Peyer's patch (tissue), 4 donors: ENCODE measurements around the gene LMAN2L. TPM values are rescaled to one million over a fixed set of nuclear protein-coding genes. Genes with fewer than 3 reads are reported as not detected.

ENCODE experiments used
- DNase-seq, 3 donors: peaks; one replicate each; pipeline ENCODE4 v3.0.0-alpha.2; 2017 to 2019
- H3K27ac ChIP-seq, 4 donors: fragments of 200-600 bp; sonication (generic); one replicate each; pipeline ENCODE4 v1.5.1; 2016 to 2019
- H3K27me3 ChIP-seq, 2 donors: fragments of 200-600 bp; sonication (generic); one replicate each; pipeline ENCODE4 v1.5.1; 2019
- H3K36me3 ChIP-seq, 3 donors: fragments of 200-600 bp; sonication (generic); one replicate each; pipeline ENCODE4 v1.5.1; 2016 to 2019
- H3K4me1 ChIP-seq, 4 donors: fragments of 200-600 bp; sonication (generic); one replicate each; pipeline ENCODE4 v1.5.1; 2016 to 2019
- H3K4me3 ChIP-seq, 4 donors: fragments of 200-600 bp; sonication (generic); 1 replicate in 3 of 4; 2 replicates in 1 of 4; pipeline ENCODE4 v1.5.1; 2016 to 2019; ENCODE audit warnings: mild to moderate bottlenecking in 1 of 4
- H3K9me3 ChIP-seq, 4 donors: fragments of 200-600 bp; sonication (generic); one replicate each; pipeline ENCODE4 v1.5.1; 2016 to 2019; ENCODE audit warnings: mild to moderate bottlenecking in 1 of 4
- POLR2A ChIP-seq, 2 donors: fragments of 450-650 bp; IDR thresholded peaks; one replicate each; pipeline ENCODE4 v1.5.1; 2017; ENCODE audit warnings: antibody characterized with exemption in 2 of 2, mild to moderate bottlenecking in 2 of 2, moderate library complexity in 2 of 2
- total RNA-seq, 4 donors: library from RNA; depleted of rRNA; stranded (reverse); fragments of >200 nt; gene quantifications; one replicate each; pipeline ENCODE4 v1.1.0, GENCODE V29; 2016
- TF ChIP-seq, protein P1 (sequence below), 6 experiments: fragments of 450-650 bp in 4 of 6; fragments of 200-600 bp in 2 of 6; sonication (generic) in 1 of 6; IDR thresholded peaks; one replicate each; pipeline ENCODE4 v1.5.1; 2017 to 2019; ENCODE audit warnings: antibody characterized with exemption in 6 of 6, mild to moderate bottlenecking in 3 of 6, moderate library complexity in 1 of 6

LMAN2L gene
- total RNA-seq, 4 donors from 2014 or later, result 9.4 to 12.5 (median 10.8) TPM

DNA sequence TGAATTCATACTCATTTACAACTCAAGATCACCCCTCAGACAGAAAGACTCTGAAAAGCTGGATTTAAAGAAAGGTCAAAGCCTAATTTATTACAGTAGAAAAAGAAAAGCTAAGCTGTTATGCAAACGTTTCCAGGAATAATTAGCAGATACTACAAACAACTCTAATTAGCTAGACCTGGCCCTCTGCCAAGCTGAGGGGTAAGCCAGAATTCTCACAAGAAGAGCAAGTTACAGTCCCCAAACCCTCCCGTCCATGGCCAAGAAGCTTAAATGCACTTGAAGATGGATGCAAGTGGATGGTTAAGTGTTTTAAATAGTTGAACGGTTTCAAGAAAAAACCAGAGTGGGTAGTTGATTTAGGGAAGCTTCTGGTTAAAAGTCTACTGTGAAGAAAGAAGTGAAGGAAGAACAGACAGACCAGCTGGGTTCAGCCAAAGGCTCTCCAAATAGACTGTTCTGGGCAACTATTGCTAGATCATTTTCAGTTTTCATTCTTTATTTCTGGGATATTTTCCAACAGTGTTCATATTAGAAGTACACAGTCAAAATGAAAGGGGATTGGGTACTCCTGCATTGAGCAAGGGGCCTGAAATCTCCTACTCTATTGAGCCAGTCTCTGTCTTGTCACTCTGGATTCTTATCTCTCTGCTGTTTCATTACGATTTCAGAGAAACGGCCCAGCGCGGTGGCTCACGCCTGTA is 4.8 kb downstream of the LMAN2L start:
- Histone ChIP-seq H3K27ac (peak overlapping the region in 2 of 4 donors; percentile 20 to 49), H3K4me1 (peaks cover 0 to 15% (median 7%) of the 10 kb centered on the region in 4 donors), H3K36me3 (peaks cover 0 to 51% (median 3%) of the 10 kb centered on the region in 3 donors), H3K4me3 (no peak overlapping the region), H3K27me3 (no peaks in the 10 kb centered on the region), H3K9me3 (no peaks in the 10 kb centered on the region)
- DNase-seq, result no peak
- TF ChIP-seq, protein P1, sequence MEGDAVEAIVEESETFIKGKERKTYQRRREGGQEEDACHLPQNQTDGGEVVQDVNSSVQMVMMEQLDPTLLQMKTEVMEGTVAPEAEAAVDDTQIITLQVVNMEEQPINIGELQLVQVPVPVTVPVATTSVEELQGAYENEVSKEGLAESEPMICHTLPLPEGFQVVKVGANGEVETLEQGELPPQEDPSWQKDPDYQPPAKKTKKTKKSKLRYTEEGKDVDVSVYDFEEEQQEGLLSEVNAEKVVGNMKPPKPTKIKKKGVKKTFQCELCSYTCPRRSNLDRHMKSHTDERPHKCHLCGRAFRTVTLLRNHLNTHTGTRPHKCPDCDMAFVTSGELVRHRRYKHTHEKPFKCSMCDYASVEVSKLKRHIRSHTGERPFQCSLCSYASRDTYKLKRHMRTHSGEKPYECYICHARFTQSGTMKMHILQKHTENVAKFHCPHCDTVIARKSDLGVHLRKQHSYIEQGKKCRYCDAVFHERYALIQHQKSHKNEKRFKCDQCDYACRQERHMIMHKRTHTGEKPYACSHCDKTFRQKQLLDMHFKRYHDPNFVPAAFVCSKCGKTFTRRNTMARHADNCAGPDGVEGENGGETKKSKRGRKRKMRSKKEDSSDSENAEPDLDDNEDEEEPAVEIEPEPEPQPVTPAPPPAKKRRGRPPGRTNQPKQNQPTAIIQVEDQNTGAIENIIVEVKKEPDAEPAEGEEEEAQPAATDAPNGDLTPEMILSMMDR (IDR thresholded peaks at IDR 0.05), result no peak
- TF ChIP-seq POLR2A (IDR thresholded peaks at IDR 0.05), result no peak

DNA sequence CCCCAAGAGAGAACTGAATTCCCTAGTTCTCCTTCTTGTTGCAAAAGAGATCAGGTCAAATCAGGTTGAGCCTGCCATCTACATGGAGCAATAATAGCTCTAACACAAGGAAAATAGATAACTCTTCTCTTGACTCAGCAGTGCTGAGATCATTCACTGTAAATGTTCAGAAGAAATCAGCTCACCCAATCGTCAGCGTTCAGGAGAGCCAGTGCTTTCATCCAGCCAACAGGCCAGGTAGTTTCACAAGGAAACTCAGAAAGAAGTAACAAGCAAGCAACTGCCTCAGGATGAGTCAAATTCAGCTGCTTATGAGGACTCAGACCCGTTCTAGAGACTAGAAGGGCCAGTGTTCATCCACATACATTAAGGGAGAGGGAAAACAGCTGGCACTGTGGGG is 5.9 kb downstream of the LMAN2L start:
- Histone ChIP-seq H3K4me3 (no peak overlapping the region), H3K36me3 (peaks cover 0 to 61% (median 3%) of the 10 kb centered on the region in 3 donors), H3K4me1 (peaks cover 0 to 10% (median 2%) of the 10 kb centered on the region in 4 donors), H3K27ac (no peak overlapping the region), H3K9me3 (no peaks in the 10 kb centered on the region), H3K27me3 (no peaks in the 10 kb centered on the region)
- no peak for TF ChIP-seq POLR2A (IDR thresholded peaks at IDR 0.05)
- TF ChIP-seq, protein P1 (IDR thresholded peaks at IDR 0.05), result no peak
- DNase-seq, result no peak

DNA sequence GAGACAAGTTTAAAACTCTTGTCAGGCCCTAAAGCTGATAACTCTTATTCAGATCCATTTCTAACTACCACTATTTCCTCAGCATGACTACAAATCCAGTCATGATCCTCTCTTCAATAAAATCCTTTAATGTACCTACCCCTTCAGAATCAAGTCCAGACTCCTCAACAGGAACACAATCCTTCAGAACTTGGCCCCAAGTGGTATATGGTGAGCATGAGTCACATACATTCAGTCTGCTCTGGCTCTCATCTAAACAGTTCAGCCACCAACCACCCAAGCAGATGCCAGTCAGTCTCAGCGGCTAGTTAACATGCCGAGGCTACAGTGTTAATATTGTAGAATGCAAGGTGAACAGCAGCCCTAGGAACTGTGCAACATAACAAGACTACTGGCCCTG is 9.7 kb downstream of the LMAN2L start:
- TF ChIP-seq POLR2A (IDR thresholded peaks at IDR 0.05), result no peak
- TF ChIP-seq, protein P1 (IDR thresholded peaks at IDR 0.05), result no peak
- H3K4me3 ChIP-seq, result no peak overlapping the region
- no peaks in the 10 kb centered on the region for H3K4me1 ChIP-seq
- peaks cover 0 to 88% (median 3%) of the 10 kb centered on the region in 3 donors for H3K36me3 ChIP-seq
- DNase-seq, result no peak
- no peak overlapping the region for H3K27ac ChIP-seq
- no peaks in the 10 kb centered on the region for H3K9me3 ChIP-seq
- H3K27me3 ChIP-seq, result no peaks in the 10 kb centered on the region

DNA sequence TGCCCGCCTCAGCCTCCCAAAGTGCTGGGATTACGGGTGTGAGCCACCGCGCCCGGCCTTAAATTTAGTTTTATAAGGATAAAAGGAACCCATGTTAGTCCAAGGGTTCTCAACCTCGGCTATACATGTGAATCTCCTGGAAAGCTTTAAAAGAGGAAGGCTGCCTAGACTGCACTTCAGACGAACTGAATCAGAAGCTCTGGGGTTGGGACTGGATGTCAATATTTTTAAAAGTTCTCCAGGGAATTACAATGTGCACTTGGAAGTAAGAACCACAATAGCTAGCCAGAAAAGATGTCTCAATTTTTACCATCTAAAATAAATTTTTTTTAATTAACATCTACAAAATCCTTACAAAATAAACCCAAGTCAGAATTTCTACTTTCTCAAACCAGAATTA is 10.1 kb downstream of the LMAN2L start:
- Histone ChIP-seq H3K36me3 (peaks cover 0 to 91% (median 3%) of the 10 kb centered on the region in 3 donors), H3K27ac (no peak overlapping the region), H3K9me3 (no peaks in the 10 kb centered on the region), H3K4me3 (no peak overlapping the region), H3K27me3 (no peaks in the 10 kb centered on the region), H3K4me1 (no peaks in the 10 kb centered on the region)
- no peak for TF ChIP-seq POLR2A (IDR thresholded peaks at IDR 0.05)
- TF ChIP-seq, protein P1 (IDR thresholded peaks at IDR 0.05), result no peak
- DNase-seq, result no peak

DNA sequence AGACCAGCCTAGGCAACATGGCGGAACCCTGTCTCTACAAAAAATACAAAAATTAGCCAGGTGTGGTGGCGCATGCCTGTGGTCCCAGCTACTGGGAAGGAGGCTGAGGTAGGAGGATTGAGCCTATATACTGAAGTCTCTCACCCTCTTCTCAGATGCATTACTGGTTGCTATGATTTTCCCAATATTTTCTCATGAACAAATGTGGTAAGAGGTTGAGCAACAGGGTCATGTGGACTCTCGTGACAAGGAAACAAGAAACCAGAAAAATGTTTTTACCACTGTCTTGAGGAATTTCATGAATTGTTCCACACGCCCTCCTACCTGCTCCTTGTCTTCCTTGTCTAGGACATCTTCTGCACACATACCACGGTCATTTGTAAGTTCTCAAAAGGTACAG is 12.4 kb downstream of the LMAN2L start:
- Histone ChIP-seq H3K36me3 (peaks cover 0 to 71% (median 3%) of the 10 kb centered on the region in 3 donors), H3K4me1 (no peaks in the 10 kb centered on the region), H3K27me3 (no peaks in the 10 kb centered on the region), H3K4me3 (no peak overlapping the region), H3K9me3 (no peaks in the 10 kb centered on the region), H3K27ac (no peak overlapping the region)
- TF ChIP-seq, protein P1 (IDR thresholded peaks at IDR 0.05), result no peak
- no peak for TF ChIP-seq POLR2A (IDR thresholded peaks at IDR 0.05)
- DNase-seq, result no peak
